VCaP (cell line): ENCODE data around the gene MYO18B.

Experiments
- H3K27ac ChIP-seq: fragments of 450-650 bp; 2 replicates; pipeline ENCODE4 v1.5.1; 2017
- CTCF ChIP-seq: fragments of 450-650 bp; conservative IDR thresholded peaks from 2 replicates; pipeline ENCODE4 v1.5.1; 2017; ENCODE audit warnings: mild to moderate bottlenecking, moderate library complexity

Gene MYO18B

GRCh38 chr22:25942856-25943411, 200.9 kb downstream of the MYO18B start:
- TF ChIP-seq CTCF = no peak
- H3K27ac ChIP-seq = no peak overlapping the region

GRCh38 chr22:25950111-25950510, 208.1 kb downstream of the MYO18B start:
- no peak overlapping the region for H3K27ac ChIP-seq
- TF ChIP-seq CTCF = no peak

DNA sequence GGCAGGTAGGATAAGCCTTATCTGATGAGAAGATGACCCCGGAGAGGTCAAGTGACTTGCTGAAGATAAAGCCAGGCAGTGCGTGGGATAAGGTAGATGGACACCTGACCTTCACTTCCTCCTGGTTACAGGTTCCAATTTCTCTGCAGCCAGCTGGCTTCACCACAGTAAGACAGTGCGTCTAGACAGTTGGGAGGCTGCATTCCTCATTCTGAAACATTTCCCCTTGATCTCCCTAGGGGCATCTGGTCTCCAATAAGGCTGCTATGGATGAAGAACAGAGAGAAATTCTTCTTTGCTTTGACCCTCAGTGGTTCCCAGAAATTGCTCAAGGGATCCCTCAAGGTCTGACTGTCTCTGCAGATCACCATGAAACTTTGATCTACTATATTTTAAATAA, 211.3 kb downstream of the MYO18B start:
- H3K27ac ChIP-seq = no peak overlapping the region
- TF ChIP-seq CTCF = no peak

GRCh38 chr22:25953919-25954318, 211.9 kb downstream of the MYO18B start:
- no peak overlapping the region for H3K27ac ChIP-seq
- TF ChIP-seq CTCF = no peak

DNA sequence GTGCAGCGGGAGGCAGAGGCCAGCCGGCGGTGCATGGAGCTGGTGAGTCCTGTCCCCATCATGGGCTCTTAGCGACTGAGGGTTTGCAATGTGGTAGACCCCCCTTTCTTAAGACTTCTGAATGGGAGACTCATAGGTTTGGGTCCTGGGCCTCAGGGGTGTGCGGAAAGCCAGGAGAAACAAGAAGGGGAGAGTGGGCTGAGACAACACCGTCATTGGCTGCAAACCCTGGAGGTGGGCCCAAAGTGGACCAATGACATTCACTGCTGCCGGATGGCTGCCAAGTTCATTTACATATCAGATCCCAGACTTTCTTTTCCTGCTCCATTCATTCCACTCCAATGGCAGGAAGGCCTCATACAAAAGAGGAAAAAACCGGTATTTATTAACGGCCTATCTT, 213.3 kb downstream of the MYO18B start:
- no peak for TF ChIP-seq CTCF
- no peak overlapping the region for H3K27ac ChIP-seq

DNA sequence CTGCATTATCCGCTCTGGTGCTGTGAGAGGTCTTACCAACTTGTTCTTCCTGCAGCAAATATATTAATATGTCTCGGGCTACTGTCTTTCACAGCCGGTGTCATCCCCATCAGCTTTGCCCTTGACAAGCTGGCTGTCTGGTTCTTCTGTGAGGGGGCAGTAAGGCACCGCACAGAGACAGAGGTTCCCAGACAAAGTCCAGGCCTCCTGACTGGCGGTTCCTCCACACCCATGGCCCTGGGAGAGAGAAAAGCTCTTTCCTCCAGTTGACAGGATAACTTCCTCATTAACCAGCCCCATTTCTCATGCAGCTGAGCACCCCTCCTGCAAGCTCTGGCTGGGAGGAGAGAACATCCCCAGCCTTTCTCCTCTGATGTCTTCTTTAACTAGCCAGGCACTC, 214.8 kb downstream of the MYO18B start:
- H3K27ac ChIP-seq = no peak overlapping the region
- TF ChIP-seq CTCF = no peak

DNA sequence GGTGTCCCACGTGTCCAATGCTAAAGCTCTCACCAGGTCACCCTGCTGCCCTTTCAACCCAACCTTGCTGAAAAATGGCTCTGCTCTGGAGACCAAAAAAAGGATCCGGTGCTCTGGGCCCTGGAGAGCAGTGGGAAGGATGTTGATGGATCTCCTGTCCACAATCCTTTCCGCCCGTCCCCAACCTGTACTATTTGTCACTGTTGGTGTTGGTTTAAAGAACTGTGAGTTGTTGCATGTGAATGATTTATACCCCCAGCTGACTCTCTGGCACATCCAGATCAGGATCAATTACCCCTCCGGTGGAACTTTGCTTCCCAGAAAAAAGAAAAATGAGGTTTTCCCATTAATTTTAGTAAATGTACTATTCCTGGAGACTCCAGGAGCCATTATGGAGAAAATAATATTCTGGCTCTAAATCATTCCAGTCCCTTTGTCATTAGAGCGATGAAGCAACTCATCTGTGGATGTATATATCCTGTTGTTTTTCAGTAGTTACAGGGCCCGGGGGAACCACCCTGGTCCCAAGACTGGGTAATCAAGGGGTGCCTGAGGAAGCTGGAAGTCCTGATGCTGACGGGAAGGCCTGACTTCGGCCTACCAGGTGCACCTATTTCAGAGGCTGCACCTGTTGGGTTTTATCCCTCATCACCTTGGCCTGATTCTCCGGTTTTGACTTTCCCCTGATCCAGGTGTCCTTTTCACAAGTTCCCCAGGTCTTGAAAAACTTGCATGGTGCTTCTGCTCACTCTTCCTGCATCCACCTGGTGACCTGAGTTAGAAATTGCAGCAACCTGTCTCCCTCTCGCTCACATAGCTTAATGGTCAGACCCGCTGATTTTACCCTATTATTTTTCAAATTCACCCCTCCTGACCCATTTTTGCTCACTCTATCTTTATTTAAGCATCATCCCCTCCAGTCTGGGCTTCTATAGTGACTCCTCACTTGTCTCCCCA, 218.1 kb downstream of the MYO18B start:
- no peak for TF ChIP-seq CTCF
- no peak overlapping the region for H3K27ac ChIP-seq
